Measurements from ENCODE around the gene VMP1. TPM values are rescaled to one million over a fixed set of nuclear protein-coding genes. Genes with fewer than 3 reads are reported as not detected.

VMP1 gene
- total RNA-seq, 1 donor from 2014 or later: 169 TPM

GRCh38 chr17:59842901-59843652, 135.6 kb downstream of the VMP1 start:
- ATAC-seq (peak; percentile 46), DNase-seq (peak; percentile 71)
- H3K4me3 ChIP-seq: peak overlapping the region; percentile 85

GRCh38 chr17:59844884-59845594, 137.6 kb downstream of the VMP1 start:
- Histone ChIP-seq H3K9me3 (no peaks in the 10 kb centered on the region), H3K27ac (peak overlapping the region; percentile 98), H3K27me3 (no peaks in the 10 kb centered on the region), H3K4me1 (peaks cover 69% of the 10 kb centered on the region), H3K36me3 (peaks cover 7% of the 10 kb centered on the region), H3K4me3 (no peak overlapping the region)
- no peak for ATAC-seq
- no peak for TF ChIP-seq CTCF (IDR thresholded peaks at IDR 0.05)
- no peak for DNase-seq
- intact Hi-C loops (cut with DNase I): no loop called here

More at GRCh38 chr17:59842901-59843652, 135.6 kb downstream of the VMP1 start:
- Histone ChIP-seq H3K9me3 (no peaks in the 10 kb centered on the region), H3K36me3 (peaks cover 14% of the 10 kb centered on the region), H3K4me1 (peaks cover 55% of the 10 kb centered on the region), H3K27me3 (no peaks in the 10 kb centered on the region), H3K27ac (peak overlapping the region; percentile 98)
- no peak for TF ChIP-seq CTCF (IDR thresholded peaks at IDR 0.05)
- intact Hi-C loops (cut with DNase I): no loop called here

- Histone ChIP-seq H3K4me1 (peaks cover 68% of the 10 kb centered on the region), H3K27ac (peak overlapping the region; percentile 98), H3K9me3 (no peaks in the 10 kb centered on the region), H3K36me3 (no peaks in the 10 kb centered on the region), H3K27me3 (no peaks in the 10 kb centered on the region), H3K4me3 (no peak overlapping the region)
- no peak for TF ChIP-seq CTCF (IDR thresholded peaks at IDR 0.05)
- intact Hi-C loops (cut with DNase I): no loop called here
- DNase-seq: no peak
- ATAC-seq: peak; percentile 55
These were observed 138.3 kb downstream of the VMP1 start for GRCh38 chr17:59845595-59846393.

GRCh38 chr17:59846394-59847165, 139.1 kb downstream of the VMP1 start:
- H3K4me3 ChIP-seq: peak overlapping the region; percentile 19
- H3K4me1 ChIP-seq: peaks cover 72% of the 10 kb centered on the region
- H3K27ac ChIP-seq: peak overlapping the region; percentile 98
- peak; percentile 12 for ATAC-seq
- no peaks in the 10 kb centered on the region for H3K27me3 ChIP-seq
- H3K9me3 ChIP-seq: no peaks in the 10 kb centered on the region
- peak; percentile 71 for DNase-seq
- no peaks in the 10 kb centered on the region for H3K36me3 ChIP-seq
- TF ChIP-seq CTCF (IDR thresholded peaks at IDR 0.05): no peak
- intact Hi-C loops (cut with DNase I): no loop called here

GRCh38 chr17:59848385-59848668, 140.9 kb downstream of the VMP1 start:
- TF ChIP-seq CTCF (IDR thresholded peaks at IDR 0.05): no peak
- intact Hi-C loops (cut with DNase I): no loop called here
- Histone ChIP-seq H3K4me3 (no peak overlapping the region), H3K4me1 (peaks cover 78% of the 10 kb centered on the region), H3K9me3 (no peaks in the 10 kb centered on the region), H3K27me3 (no peaks in the 10 kb centered on the region), H3K36me3 (no peaks in the 10 kb centered on the region), H3K27ac (peak overlapping the region; percentile 98)
- ATAC-seq: no peak
- DNase-seq: no peak
